ENCODE measurements around the gene TBL3. TPM values are rescaled to one million over a fixed set of nuclear protein-coding genes. Genes with fewer than 3 reads are reported as not detected.

The TBL3 gene
- total RNA-seq, 1 donor from 2014 or later = 31.5 TPM

DNA sequence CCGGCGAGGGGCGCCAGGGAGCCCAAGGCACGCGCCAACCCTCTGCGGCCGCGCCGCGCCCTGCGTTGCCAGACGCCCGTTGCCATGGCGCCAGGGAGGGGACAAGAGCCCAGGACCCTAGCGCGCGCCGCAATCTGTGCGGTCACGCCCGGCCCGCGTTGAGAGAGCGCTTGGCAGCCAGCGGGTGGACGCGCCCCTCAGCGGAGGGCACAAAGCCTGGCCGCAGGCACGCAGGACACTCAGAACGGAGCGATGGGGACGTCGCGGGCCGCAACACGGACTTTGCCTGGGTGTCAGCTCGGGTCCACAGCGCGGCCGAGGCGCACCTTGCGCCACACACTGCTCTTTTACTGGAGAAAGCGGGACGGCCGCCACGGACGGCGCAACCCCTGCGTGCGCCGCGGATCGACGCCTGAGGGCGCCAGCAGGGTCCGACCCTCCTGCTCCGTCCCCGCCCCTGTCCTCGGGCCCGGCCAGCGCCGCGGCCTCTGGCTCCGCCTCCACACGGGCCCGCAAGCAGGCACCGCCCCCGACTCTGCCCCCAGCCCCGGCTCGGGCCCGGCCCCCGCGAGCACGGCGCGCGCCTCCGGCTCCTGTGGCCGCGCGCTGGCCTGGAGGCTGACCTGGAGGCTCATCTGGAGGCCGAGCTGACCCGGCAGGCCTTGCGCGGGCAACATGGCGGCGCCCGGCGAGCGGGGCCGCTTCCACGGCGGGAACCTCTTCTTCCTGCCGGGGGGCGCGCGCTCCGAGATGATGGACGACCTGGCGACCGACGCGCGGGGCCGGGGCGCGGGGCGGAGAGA, 11.9 kb downstream of the TBL3 start, which contains the start of gene GFER:
Gene GFER (plus strand): TSS at position 650 of the 803 bp plus-strand sequence. CDS start 26 bp downstream, at position 676.
- ATAC-seq = peak; percentile 61

DNA sequence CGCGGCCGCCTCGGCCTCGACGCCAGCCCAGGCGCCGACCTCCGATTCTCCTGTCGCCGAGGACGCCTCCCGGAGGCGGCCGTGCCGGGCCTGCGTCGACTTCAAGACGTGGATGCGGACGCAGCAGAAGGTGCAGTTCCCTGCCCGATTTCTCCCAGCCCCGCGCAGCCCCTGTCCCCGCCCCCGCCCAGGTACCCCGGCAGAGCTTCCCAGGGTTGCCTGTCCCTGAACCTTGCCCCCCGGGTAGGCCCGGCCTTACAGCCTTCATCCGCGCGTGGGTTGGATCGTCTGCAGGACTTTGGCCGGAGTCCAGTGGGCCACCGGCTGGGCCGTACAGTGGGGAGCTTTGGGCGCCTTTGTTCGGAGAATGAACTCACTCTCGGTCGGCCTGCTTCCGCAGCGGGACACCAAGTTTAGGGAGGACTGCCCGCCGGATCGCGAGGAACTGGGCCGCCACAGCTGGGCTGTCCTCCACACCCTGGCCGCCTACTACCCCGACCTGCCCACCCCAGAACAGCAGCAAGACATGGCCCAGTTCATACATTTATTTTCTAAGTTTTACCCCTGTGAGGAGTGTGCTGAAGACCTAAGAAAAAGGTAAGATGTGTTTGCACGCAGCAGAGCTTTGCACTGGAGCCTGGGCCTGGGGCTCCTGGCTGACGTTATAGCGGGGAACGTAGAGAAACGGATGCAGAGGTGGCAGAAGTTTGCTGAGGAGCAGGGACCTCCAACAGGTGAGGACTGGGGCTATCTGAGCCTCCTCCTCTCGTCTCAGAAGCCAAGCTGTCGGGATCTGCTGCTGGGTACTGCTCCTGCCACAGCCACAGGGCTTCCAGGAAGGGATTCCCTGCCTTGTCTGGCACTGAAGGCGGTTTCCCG, 12.7 kb downstream of the TBL3 start:
- no peak for ATAC-seq

DNA sequence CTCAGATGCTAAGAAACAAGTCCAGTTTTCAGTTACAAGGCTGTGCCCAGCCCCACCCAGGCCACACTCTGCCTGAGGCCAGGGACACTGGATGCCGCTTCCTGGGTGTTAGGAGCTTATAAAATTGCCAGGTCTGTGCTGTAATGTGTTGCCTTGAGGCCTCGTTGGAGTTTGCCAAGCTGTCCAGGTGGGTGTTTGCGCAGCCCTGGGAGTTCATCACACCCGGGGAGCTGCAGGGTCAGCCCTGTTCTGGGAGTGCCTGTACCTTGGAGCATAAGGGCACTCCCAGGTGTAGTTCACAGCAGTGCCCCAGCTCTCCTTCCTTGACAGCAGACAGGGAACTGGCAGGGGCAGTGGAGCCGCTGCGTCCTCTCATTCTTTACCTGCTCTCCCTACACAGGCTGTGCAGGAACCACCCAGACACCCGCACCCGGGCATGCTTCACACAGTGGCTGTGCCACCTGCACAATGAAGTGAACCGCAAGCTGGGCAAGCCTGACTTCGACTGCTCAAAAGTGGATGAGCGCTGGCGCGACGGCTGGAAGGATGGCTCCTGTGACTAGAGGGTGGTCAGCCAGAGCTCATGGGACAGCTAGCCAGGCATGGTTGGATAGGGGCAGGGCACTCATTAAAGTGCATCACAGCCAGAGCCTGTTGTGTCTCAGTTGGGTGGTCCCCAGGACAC, 13.8 kb downstream of the TBL3 start:
- peak; percentile 6 for ATAC-seq

DNA sequence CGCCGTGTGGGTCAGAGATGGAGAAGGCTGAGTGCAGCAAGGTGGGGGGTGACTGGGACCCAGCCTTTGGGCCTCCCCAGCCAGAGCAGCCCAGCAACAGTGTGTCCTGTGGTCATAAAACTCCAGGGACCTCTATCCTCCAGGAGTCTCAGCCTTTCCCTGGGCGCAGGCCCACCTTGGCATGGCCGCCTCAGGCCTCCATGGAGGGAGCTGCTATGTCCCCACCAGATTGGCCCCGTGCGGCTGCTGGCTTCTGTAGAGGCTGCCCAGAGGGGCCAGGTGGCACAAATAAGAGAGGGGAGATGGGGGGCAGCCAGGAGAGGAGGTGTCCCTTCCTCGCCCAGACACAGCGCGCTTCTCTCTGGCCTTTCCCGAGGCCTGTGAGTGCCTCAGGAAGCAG, 15.3 kb downstream of the TBL3 start:
- ATAC-seq = no peak

DNA sequence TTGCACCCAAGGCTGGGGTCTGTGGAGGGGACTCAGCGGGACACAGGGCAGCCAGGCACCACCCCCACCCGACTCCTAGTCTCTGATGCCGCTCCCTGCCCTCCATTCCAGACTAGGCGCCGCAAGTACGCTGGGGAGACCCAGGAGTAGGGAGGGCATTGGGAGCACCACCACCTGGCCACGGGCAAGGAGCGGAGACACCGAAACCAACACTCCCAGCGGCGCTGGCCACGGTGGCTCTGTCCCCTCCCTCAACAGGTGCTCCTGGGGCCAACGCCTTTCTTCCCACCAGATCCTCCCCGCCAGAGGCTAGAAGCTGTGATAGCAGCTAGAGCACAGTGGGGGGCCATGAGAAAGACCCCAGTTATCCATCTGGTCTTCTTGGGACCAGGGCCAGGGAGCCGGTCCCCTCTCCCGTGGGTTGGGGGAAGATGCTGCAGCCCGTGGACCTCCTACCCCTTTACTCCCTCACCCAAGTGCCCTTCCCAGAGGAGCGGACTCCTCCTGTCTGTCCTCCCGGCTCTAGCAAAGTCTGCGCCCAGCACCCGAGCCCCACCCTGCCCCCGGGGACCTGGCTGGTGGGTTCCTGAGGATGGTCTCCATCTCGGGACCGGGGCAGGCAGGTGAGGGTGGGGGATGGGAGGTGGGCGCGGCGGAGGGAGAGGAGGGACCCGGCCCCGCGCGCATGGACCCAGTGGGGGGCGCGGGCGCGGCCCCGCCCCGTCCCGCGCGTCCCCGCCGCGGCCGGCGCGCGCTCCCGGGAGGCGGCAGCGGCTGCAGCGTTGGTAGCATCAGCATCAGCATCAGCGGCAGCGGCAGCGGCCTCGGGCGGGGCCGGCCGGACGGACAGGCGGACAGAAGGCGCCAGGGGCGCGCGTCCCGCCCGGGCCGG, 17.6 kb downstream of the TBL3 start, which contains the start of gene SYNGR3:
Gene SYNGR3 (plus strand): TSS at position 762 of the 892 bp plus-strand sequence. CDS start 133 bp downstream, outside the sequence.
- no peak for ATAC-seq

DNA sequence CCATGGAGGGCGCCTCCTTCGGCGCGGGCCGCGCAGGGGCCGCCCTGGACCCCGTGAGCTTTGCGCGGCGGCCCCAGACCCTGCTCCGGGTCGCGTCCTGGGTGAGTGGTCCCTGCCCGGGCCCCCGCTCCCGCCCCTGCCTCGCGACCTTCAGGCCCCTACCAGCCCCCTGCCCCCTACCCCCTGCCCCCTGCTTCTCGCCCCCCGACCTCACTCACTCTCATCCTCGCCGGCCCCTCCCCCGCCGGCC, 18.2 kb downstream of the TBL3 start:
- ATAC-seq = no peak

DNA sequence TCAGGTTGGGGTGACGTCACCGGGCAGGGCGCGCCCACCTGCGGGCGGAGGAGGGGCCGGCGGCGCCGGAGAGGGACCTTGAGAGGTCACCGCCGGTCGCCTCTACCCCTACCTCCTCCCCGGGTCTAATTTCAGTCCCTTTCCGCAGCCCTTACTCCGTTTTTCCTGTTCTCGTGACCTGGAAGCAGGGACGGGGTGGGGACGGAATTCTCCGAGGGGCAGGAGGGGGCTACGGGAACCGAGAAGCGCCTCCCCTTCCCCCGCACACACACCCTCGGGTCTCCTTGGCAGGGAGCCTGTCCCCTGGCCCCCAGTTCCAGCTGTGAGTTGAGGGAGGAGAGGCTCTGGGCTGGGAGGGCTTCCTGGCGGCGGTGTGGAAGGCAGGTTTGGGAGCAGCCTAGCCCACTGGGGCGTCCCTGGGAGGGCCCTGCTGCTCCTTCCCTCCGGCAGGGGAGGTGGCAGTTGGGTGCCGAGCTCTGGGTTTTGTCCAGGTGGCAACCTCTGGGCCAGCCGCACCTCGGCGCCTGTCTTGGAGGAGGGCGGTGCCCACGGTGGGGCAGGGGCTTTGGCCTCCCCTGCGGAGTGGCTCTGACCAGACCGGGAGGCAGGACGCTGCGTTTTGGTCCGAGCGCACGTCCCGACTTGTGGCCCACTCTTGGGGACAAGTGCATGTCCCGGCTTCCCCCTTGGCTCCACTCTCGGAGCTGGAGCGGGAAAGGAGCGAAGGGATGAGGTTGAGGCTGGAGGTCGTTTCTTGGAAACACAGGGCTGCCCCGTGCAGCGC, 18.7 kb downstream of the TBL3 start:
- no peak for ATAC-seq

DNA sequence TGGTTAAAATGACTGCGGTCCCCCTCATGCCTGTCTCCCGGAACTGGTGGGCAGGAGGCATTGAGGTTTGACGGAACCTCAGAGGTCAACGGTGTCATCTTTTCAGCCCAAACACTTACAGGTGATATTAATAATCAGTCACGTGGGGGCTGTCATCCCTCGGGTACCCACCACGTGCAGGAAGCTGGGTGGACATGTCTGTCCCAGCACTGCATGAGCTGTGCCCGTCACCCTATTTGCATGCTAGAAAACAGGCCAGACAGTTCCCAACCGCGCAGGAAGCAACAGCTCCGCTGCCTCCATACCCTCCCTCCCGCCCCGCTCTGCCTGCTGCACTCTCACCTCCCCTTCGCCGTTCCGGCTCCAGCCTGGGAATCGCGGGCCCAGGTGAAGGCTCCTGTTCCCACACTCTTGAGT, 19.3 kb downstream of the TBL3 start:
- ATAC-seq = peak; percentile 37

DNA sequence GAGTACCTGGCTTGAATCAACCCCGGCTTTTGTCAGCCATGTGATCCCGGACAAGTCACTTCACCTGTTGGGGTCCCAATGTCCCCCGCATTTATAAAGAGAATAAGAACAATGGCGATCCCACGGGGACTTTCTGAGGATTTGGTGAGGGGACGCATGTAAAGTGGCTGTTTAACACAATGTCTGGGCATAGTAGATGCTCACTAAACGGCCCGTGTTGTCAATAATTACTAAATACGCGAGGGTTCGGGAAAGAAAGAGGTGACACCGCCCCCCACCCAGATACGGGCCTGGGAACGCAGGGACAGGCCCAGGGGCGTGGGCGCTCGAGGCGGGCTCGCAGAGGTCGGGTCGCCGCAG, 19.7 kb downstream of the TBL3 start:
- ATAC-seq = no peak

DNA sequence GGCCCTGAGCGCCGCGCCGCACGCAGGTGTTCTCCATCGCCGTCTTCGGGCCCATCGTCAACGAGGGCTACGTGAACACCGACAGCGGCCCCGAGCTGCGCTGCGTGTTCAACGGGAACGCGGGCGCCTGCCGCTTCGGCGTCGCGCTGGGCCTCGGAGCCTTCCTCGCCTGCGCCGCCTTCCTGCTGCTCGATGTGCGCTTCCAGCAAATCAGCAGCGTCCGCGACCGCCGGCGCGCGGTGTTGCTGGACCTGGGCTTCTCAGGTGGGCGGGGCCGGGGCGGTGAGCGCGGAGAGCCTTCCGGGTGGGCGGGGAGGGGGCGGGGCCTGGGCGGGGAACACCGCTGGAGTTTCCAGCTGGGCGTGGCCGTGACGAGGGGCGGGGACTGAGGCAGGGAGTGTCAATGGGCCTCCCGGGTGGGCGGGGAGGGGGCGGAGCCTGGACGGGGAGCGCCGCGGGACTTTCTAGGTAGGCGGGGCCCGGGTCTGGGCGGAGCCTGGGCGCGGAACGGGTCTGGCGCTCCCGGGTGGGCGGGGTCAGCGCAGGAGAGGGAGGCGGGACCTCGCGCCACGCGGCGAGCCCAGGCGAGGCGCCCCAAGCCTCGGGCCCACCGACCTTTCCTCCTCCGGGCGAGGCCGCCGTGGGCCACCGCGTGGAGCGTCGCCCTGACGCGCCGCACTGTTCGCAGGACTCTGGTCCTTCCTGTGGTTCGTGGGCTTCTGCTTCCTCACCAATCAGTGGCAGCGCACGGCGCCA, 20.3 kb downstream of the TBL3 start:
- peak; percentile 84 for ATAC-seq

DNA sequence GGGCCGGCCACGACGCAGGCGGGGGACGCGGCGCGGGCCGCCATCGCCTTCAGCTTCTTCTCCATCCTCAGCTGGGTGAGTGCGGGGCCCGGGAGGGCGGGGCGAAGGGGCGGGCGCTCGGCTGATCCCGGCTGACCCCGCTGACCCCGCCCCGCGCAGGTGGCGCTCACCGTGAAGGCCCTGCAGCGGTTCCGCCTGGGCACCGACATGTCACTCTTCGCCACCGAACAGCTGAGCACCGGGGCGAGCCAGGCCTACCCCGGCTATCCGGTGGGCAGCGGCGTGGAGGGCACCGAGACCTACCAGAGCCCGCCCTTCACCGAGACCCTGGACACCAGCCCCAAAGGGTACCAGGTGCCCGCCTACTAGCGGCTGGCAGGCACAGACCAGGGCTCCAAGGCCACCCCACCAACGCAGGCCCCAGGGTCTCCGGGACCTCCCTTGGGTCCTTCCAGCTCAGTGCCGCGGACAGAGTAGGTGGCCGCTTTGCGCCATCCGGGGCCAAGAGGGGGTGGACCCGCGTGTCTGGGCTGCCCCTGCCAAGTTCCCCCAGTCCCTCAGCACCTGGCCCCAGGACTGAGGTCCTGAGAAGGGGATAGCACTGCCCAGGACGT, 21.0 kb downstream of the TBL3 start:
- peak; percentile 1 for ATAC-seq

DNA sequence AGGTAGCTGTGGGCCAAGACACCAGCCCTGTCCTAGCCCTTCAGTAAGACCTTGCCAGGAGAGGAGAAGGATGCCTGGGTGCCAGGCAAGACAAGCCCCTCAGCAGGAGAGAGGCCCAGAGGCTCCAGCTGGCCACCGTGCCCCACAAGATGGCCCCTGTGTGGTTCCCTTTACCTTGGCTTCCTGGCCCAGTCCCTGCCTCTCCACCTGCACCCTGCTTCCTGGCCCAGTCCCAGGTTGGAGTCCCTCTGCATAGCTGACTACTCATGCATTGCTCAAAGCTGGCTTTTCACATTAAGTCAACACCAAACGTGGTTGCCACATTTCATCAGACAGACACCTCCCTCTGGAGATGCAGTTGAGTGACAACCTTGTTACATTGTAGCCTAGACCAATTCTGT, 21.9 kb downstream of the TBL3 start:
- ATAC-seq = peak; percentile 39

DNA sequence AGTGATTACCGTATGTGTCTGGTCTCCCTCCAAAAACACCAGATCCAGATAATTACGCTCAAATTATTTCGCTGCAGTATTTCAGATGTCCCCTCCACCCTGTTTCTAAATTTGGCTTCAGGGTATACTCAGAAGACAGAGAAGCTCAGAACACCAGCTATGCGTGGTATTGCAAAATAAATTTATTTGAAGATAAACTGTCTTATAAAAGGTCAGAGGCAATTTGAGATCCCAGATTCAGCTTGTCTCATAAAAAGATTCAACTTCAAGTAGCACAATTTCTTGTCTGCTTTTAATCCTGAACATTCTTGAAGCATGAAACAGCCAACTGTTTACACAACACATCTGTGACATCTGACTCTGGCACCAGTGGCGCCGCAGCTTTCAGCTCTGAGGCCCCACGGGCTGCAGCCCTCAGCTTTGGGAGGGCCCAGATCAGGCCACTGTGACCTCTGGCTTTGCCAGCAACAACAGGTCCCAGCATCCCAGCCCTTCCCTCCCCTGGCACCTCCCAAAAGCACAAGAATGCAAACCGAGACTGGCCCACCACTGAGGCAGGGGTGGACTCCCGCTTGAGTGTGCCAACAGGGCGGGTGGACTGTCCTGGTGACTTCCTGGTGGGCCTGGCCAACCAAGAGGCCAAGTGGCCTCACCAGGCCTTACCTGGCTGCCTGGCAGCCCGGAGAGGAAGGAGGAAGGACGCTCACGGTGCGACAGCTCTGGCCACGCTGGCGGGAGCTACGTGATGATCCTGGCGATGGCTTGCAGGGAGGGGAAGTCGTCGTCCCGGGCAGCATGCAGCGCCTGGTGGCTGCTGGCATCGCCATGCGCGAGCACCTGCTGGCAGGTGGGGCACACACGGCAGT, 25.9 kb downstream of the TBL3 start:
- ATAC-seq = no peak

DNA sequence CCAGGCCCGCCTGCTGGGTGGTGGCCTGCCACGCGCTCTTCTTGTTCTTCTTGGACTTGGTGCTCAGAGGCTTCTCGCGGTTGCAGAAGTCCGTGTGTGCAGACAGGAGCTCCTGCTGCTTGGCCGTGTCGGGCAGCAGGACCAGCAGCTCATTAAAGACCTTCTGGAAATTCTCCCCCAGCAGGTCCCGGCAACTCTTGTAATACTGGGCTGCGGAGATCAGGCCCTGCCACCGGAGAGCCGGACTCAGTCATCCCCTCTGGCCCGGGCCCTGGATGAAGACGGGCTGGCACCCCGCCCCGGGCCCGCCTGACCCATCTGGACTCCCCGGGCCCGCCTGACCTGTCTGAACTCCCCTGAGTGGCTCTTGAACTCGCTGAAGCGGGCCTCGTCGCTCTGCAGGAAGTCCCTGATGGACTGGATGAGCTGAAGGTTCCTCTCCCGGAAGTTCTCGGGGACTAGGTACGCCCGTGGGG, 26.5 kb downstream of the TBL3 start:
- ATAC-seq = peak; percentile 7

DNA sequence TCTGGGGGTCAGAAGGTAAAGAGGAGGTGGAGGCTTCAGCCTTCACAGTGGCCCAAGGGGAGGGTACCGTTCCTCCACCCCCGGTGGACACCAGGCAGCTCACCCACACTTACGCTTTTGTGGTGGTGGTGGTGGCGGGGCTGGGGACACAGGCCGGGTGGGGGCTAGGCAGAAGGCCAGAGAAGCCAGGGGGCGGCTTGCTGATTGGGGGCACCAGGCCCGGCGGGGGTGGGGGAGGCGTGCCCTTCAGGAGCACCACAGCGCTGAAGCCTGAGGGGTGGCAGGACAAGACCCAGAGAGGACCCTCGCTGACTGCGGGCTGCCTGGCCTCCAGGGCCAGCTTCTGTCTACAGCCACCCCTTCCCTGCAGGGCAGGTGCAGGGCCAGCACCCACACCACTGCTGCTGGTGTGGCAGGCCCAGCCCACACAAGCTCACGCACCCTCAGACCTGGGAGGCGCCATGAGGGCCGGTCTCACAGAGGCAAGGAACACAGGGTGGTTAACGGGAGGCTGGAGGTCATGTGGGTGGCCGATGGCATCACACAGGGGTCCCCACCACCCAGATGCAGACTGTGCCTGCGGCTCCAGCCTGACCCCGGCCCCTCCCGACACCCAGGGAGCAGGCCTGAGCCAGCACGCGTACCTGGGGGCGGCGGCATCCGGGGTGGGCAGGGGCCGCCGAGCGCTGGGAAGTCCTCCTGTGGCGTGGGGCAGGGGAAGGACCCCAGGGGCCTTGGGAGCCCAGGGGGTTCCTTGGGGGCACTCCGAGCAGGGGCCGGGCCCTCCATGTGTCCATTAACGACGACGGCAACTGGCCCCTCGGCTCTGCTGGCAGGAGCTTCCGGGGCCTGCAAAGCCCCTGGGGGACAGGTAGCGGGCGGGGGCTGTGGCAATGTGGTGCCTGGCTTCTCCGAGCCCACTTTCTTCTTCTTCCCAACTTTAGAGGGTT, 27.3 kb downstream of the TBL3 start:
- no peak for ATAC-seq

DNA sequence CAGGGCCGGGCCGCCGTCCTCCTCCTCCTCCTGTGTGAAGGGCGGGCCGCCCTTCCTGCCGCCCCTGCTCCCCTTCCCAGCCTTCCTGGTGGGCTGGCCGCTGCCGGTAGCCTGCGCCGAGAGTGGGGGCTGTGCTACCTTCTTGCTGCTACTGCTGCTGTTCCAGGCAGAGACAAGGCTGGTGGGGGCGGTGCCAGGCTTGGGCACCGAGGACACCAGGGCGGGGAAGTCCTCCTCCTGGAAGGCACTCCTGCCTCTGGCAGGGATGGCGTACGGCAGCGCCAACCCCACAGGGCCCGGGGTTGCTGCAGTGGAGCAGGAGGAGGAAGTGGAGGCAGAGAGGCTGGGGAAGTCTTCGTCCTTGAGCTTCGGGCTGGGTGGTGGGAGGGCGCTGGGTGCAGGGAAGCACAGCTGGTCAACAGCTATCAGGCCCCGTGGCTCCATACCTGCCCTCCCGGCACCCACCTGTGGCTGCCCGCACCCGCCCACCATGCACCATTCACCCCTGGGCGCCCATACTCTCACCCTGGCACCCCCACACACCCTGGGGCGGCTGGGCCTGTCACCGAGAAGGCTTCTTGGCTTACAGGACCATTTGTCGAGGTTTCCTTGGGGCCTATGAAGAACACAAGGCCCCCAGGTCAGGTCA, 28.1 kb downstream of the TBL3 start:
- no peak for ATAC-seq

DNA sequence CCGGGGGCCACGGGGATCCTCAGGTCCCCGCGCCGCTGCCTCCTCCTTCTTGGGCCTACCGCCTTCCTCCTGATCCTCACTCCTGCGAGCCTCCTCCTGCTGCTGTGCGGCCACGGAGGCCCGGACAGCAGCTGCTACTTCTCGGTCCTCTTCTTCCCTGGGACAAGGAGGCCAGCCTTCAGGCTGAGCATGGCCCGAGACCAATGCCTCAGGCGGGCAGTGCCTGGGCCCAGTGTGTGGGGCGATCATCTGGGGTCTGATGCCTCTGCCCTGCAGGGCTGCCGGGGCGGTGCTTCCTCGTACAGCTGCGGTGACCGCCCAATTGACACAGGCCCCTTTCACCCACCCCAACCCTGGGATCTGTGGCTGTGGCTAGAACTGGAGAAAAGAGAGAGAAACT, 29.2 kb downstream of the TBL3 start:
- no peak for ATAC-seq

Measured in esophagus mucosa (tissue), 1 donor.